GM12878 (cell line): ENCODE data around the gene KLRF2. TPM values are rescaled to one million over a fixed set of nuclear protein-coding genes. Genes with fewer than 3 reads are reported as not detected.

Source experiments
- ATAC-seq: fragments of 200-7000 bp; cut with Tn5 transposase; 3 replicates; pipeline ENCODE4 v1.9.1; 2020; ENCODE audit warnings: mild to moderate bottlenecking, moderate library complexity
- BruUV-seq: library from RNA; stranded (reverse); fragments of 400-500 nt; replicated peaks from 2 replicates; lab custom pipeline; 2021; lab: Mats Ljungman, UMichigan
- CTCF ChIA-PET: fragments of 300-600 bp; sonication (Branson Sonifier 250); formaldehyde crosslinking; extraction: SDS; loops from one replicate; lab custom pipeline; 2021; ENCODE audit warnings: inconsistent platforms; lab: Yijun Ruan, JAX
- POLR2A ChIA-PET: fragments of 350-600 bp; formaldehyde crosslinking; extraction: SDS; loops from one replicate; lab custom pipeline; 2021; ENCODE audit warnings: inconsistent platforms; lab: Charles Lee
- RAD21 ChIA-PET: fragments of 300-600 bp; sonication (Branson Sonifier 250); formaldehyde crosslinking; loops from one replicate; lab custom pipeline; 2023; ENCODE audit warnings: antibody characterized with exemption; ENCODE audit not compliant: unreplicated experiment; lab: Charles Lee
- SMC1A ChIA-PET: fragments of 300-600 bp; sonication (Branson Sonifier 250); formaldehyde crosslinking; loops from one replicate; lab custom pipeline; 2023; ENCODE audit not compliant: unreplicated experiment, uncharacterized antibody; lab: Charles Lee
- DNase-seq: peaks from one replicate; pipeline ENCODE4 v3.0.0-alpha.2; 2011; ENCODE audit warnings: low read depth, low spot score
- FAIRE-seq: peaks from 3 replicates; lab custom pipeline; 2011; peaks lifted over from hg19 to GRCh38; lab: Jason Lieb, UNC
- H2AFZ ChIP-seq: 2 replicates; pipeline ENCODE4 v1.6.0; 2011; ENCODE audit warnings: low read depth, low read length, control low read depth; ENCODE audit not compliant: control insufficient read depth
- H3K27ac ChIP-seq: 2 replicates; pipeline ENCODE4 v1.5.1; 2011; ENCODE audit warnings: control low read depth; ENCODE audit not compliant: control insufficient read depth, insufficient read depth
- H3K27me3 ChIP-seq, 2 experiments: replicated peaks in 1 of 2; 2 replicates each; pipeline versions ENCODE4 v1.6.0 to v1.6.1; 2011; ENCODE audit warnings: low read length in 1 of 2; ENCODE audit not compliant: control insufficient read depth in 2 of 2, insufficient read depth in 2 of 2
- H3K36me3 ChIP-seq, 2 experiments: 2 replicates each; pipeline ENCODE4 v1.5.1; 2011; ENCODE audit warnings: low read length in 1 of 2; ENCODE audit not compliant: control insufficient read depth in 2 of 2, insufficient read depth in 2 of 2
- H3K4me1 ChIP-seq: 2 replicates; pipeline ENCODE4 v1.6.1; 2011; ENCODE audit warnings: mild to moderate bottlenecking, low read length, moderate library complexity, mixed read lengths; ENCODE audit not compliant: control insufficient read depth, insufficient read depth
- H3K4me2 ChIP-seq: 2 replicates; pipeline ENCODE4 v1.6.0; 2011; ENCODE audit warnings: control low read depth; ENCODE audit not compliant: control insufficient read depth, insufficient read depth
- H3K4me3 ChIP-seq: fragments of 200-600 bp; sonication (generic); 2 replicates; pipeline ENCODE4 v1.5.1; 2016
- H3K79me2 ChIP-seq: 2 replicates; pipeline ENCODE4 v1.6.0; 2011; ENCODE audit warnings: low read length; ENCODE audit not compliant: control insufficient read depth, insufficient read depth
- H3K9ac ChIP-seq: 2 replicates; pipeline ENCODE4 v1.8.0; 2011; ENCODE audit warnings: low read length, control low read depth, mixed read lengths; ENCODE audit not compliant: control insufficient read depth, insufficient read depth
- H3K9me3 ChIP-seq: replicated peaks from 3 replicates; pipeline ENCODE4 v1.5.1; 2011; ENCODE audit warnings: mild to moderate bottlenecking, low read length; ENCODE audit not compliant: control insufficient read depth, insufficient read depth
- H4K20me1 ChIP-seq: 2 replicates; pipeline ENCODE4 v1.6.0; 2011; ENCODE audit not compliant: control insufficient read depth, insufficient read depth
- CHD4 ChIP-seq: fragments of 200-600 bp; sonication (generic); IDR thresholded peaks from 2 replicates; pipeline ENCODE4 v1.6.1; 2016; ENCODE audit warnings: mild to moderate bottlenecking
- NFXL1 ChIP-seq: fragments of 450-650 bp; IDR thresholded peaks from 2 replicates; pipeline ENCODE4 v1.6.1; 2017; ENCODE audit warnings: antibody characterized with exemption, mild to moderate bottlenecking, borderline replicate concordance
- NKRF ChIP-seq: fragments of 450-650 bp; conservative IDR thresholded peaks from 2 replicates; pipeline ENCODE4 v1.6.1; 2017; ENCODE audit warnings: mild to moderate bottlenecking, moderate library complexity
- SP1 ChIP-seq: IDR thresholded peaks from one replicate; pipeline ENCODE4 v1.6.1; 2011; ENCODE audit warnings: low read depth, low read length
- ZNF592 ChIP-seq: fragments of 450-650 bp; IDR thresholded peaks from 2 replicates; pipeline ENCODE4 v1.6.1; 2017; ENCODE audit warnings: mild to moderate bottlenecking, moderate library complexity
- WGBS: methylation state at CpG from one replicate; pipeline ENCODE4 v1.1.6; 2016; ENCODE audit warnings: low lambda C conversion rate; ENCODE audit not compliant: insufficient replicate concordance, insufficient coverage; ENCODE audit errors: missing lambda C conversion rate; 5-methylcytosine and 5-hydroxymethylcytosine counted together
- in situ Hi-C: fragments of 300-500 bp; cut with MboI; formaldehyde crosslinking; loops from 9 replicates; pipeline ENCODE4 v1.14.3; 2018; ENCODE audit warnings: mixed read lengths
- intact Hi-C: fragments of 100-400 bp; cut with micrococcal nuclease; formaldehyde crosslinking; loops from one replicate; pipeline ENCODE4 v1.14.2; 2022; ENCODE audit not compliant: unreplicated experiment
- polyA plus RNA-seq, 11 experiments: library from polyadenylated mRNA; depleted of rRNA in 4 of 11; unstranded in 6 of 11; stranded (reverse) in 5 of 11; fragments of >200 nt; fragmentation: Nextera tagmentation in 4 of 11; fragmentation: Illumina TruSeq in 1 of 11; extraction: Ambion mirVana in 4 of 11; extraction: Trizol in 1 of 11; gene quantifications; 1 replicate in 1 of 11; 2 replicates in 10 of 11; pipeline versions ENCODE4 v1.2.1 to v1.2.3, GENCODE V29; 2011 to 2016; ENCODE audit warnings: inconsistent platforms in 2 of 11, missing spikeins in 2 of 11, low read depth in 1 of 11
- total RNA-seq, 4 experiments: library from RNA; depleted of rRNA in 3 of 4; stranded (reverse); fragments of >200 nt in 3 of 4; fragmentation: Illumina TruSeq in 1 of 4; extraction: Trizol in 1 of 4; gene quantifications; 2 replicates each; pipeline versions ENCODE4 v1.2.1 to v1.2.3, GENCODE V29; 2013 to 2021

Gene KLRF2
- total and polyA plus RNA-seq, 10 of the 15 experiments (the other 5 are each of a cell fraction or from before 2014, with no cell fraction given), result 0.15 to 2.1 (median 0.26) TPM; not detected in 6

- no peak for TF ChIP-seq NKRF
Measured at GRCh38 chr12:9932270-9932669, 51.0 kb downstream of the KLRF2 start, which contains the start of gene CLEC2A (continued).

GRCh38 chr12:9933958-9934357 is 52.7 kb downstream of the KLRF2 start:
- Histone ChIP-seq H3K27me3 (no peaks in the 10 kb centered on the region), H3K4me1 (no peaks in the 10 kb centered on the region), H4K20me1 (no peaks in the 10 kb centered on the region), H3K36me3 (no peaks in the 10 kb centered on the region)
- RAD21 ChIA-PET, result no interaction called here
- FAIRE-seq, result no peak
- no peak for ATAC-seq
- no peak for TF ChIP-seq SP1
- TF ChIP-seq, all 136 proteins: peak for 0
- Histone ChIP-seq H3K9me3 (no peaks in the 10 kb centered on the region), H3K4me2 (no peak overlapping the region), H2AFZ (no peak overlapping the region), H3K79me2 (no peaks in the 10 kb centered on the region), H3K4me3 (no peak overlapping the region), H3K9ac (no peak overlapping the region), H3K27ac (no peak overlapping the region)
- no TSS peak for BruUV-seq
- POLR2A ChIA-PET, result no interaction called here
- CTCF ChIA-PET, result interaction anchor here (0.7 to 1.4 kb wide), 3 partner anchors 9 to 135 kb away, joined by 3 read pairs; no protein-coding TSS in a partner anchor
- no peak for DNase-seq
- in situ Hi-C loops (no loop called here), intact Hi-C loops (no loop called here)
- SMC1A ChIA-PET, result no interaction called here
- WGBS, result 93% methylated on average over 2 of the region's 2 CpGs

GRCh38 chr12:9935026-9935425 is 53.7 kb downstream of the KLRF2 start:
- ChIA-PET RAD21 (no interaction called here), CTCF (interaction anchor here (1.2 to 1.4 kb wide), 2 partner anchors 10 to 136 kb away, joined by 3 read pairs; no protein-coding TSS in a partner anchor), SMC1A (interaction anchor here (0.8 to 1.2 kb wide), 3 partner anchors 136 to 192 kb away, joined by 3 to 5 read pairs (median 4); no protein-coding TSS in a partner anchor), POLR2A (no interaction called here)
- Histone ChIP-seq H3K9ac (no peak overlapping the region), H3K4me2 (no peak overlapping the region), H3K9me3 (no peaks in the 10 kb centered on the region), H3K4me3 (no peak overlapping the region), H2AFZ (no peak overlapping the region), H3K79me2 (no peaks in the 10 kb centered on the region), H3K4me1 (no peaks in the 10 kb centered on the region), H4K20me1 (no peaks in the 10 kb centered on the region), H3K27ac (no peak overlapping the region), H3K36me3 (no peaks in the 10 kb centered on the region), H3K27me3 (no peaks in the 10 kb centered on the region)
- in situ Hi-C loops (no loop called here), intact Hi-C loops (no loop called here)
- ATAC-seq, result no peak
- FAIRE-seq, result no peak
- DNase-seq, result no peak
- BruUV-seq, result no TSS peak
- WGBS, result 74% methylated on average over 2 of the region's 2 CpGs
- TF ChIP-seq NFXL1, result no peak
- TF ChIP-seq CHD4, result no peak
- TF ChIP-seq ZNF592, result no peak
